Stimulated activated CD4-positive, alpha-beta T cell treated with anti-CD3 and anti-CD28 coated beads, Interleukin-2, amount 100 ng/mL, for 48 hours (primary cell): ENCODE data around the gene OR10A3.

Source experiments
- DNase-seq, 2 donors: peaks; one replicate each; pipeline ENCODE4 v3.0.0-alpha.2; 2020

Gene OR10A3

DNA sequence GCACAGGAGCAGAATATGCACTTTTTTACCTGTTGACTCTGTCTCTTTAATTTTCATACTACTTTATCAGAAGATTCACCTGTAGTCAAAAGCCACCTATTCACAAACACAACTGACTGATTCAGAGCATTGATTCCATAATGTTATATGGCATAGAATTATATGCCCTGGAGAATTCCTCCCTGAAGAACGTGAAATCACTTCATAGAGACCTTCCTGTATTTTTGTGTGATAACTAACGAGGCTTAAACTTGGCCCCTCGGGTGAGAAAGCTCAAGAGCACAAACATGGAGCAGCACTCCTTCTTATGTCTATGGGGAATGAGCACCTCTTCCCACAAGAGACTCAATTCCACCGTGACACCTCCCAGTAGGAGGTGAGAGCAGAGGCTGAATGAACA lies 10.3 kb downstream of the OR10A3 start, which contains the start of gene OR10A6:
Gene OR10A6 (minus strand): TSS at position 101 of the 400 bp plus-strand sequence. CDS start 2,606 bp downstream, outside the sequence.
- DNase-seq, result no peak

DNA sequence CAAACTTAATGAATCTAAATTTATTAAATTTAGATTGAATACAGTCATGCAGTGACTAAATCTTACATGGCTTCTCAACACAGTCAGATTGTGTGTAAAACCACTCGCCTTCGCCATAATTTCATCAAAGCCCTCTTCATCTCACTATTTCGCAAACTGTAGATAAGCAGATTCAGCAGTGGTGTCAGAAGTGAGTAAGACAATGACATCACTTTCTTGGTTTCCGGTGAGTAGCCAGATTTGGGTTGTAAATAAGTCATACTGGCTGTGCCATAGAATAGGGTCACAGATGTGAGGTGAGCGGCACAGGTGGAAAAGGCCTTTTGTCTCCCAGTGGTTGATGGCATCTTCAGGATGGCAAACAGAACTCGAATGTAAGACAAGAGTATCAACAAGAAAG lies 13.9 kb downstream of the OR10A3 start:
- no peak for DNase-seq

DNA sequence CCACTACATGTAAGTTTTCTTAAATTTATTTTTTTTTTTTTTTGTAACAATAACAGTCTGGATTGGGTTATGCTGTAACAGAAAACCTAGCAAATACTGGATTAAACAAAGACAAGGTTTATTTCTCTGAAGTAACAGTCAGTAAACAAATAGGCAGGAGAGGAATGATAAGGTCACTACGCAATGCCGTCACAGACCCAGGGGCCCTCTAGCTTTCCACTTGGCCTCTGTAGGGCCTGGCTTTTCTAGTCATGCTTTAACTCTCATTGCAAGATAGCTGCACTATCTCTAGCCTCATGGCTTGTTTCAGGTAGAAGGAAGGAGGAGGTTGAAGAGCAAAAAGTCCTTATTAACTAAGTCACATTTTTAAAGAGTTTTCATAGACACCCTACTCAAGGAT lies 17.0 kb downstream of the OR10A3 start:
- no peak for DNase-seq

DNA sequence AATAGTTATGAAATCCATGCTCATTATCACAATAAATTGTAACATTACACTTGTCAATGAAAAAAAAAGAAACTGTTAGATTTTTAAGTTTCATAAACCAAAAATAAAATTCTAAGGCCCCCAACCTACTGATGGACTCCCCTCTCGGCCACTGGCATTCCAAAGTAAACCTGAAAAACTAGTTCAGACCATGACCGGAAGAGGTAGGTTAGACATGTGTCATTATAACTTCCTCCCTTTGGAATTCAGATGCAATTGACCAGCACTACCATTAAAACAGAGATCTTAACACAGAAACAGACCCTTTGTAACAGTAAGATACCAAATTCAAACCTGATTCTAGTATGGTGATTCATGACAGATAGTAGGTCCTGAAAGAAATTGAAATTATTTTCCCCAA lies 23.4 kb downstream of the OR10A3 start:
- no peak for DNase-seq

DNA sequence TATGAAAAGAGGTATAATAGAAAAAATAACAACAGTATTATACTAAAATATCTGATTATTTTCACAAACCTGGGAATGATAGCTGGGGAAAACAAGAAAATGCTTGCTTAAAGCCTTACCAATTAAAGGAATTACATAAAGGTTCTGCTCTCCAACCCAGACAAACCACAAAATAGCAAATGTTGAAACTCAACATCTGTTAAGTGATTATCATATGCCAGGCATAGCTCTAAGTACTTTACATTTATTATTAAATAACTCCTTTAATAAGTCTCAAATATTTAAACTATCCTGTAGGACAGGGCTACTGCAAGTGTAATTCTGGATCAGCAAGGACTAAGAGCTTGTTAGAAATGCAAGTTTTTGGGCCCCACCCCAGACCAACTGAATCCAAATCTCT lies 30.5 kb downstream of the OR10A3 start:
- DNase-seq, result no peak

DNA sequence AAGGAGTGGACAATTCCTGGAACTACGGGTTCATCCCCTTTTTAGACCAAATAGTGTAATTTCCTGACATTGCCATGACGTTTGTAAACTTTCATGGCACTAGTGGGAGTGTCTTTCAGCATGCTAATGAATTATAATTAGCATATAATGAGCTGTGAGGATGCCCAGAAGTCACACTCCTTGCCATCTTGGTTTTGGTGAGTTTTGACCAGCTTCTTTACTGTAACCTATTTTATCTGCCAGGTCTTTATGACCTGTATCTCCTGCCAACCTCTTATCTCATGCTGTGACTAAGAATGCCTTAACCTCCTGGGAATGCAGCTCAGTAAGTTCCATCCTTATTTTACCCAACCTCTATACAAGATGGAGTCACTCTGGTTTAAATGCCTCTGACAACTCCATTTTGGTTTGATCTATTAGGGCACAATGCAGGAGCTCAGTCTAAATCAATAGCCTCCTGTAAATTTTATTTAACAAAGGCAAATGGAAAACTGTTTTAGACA lies 31.2 kb downstream of the OR10A3 start:
- DNase-seq, result no peak

DNA sequence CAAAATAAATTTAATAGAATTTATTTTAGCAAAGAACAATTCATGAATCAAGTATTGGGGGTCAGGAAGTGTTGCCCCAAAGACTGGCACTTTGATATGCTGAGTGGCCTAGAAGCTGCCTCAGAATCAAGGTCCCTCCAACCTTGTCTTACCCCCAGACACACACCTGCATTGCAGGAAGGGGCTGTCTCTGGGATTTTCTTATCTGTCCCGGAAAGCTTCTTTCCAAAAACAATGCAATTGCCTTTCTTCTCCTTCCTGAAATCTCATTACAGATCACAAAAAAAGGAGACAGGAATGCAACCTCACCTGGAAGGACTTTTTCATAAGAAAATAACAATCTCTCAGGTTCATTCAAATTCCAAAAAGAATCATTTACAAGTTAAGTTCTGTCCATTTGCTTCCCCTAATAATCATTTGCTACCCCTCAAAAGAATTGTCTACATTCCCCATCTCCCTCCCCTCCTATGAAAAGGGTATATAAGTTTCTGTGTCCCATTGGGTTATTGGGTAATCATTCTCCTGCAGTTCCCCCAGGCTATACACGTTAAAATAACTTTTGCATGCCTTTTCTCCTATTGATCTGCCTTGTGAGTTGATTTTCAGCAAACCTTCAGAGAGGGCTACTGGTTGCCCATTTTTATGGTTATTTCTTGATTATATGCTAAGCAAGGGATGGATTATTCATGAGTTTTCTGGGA lies 31.8 kb downstream of the OR10A3 start:
- DNase-seq, result no peak

DNA sequence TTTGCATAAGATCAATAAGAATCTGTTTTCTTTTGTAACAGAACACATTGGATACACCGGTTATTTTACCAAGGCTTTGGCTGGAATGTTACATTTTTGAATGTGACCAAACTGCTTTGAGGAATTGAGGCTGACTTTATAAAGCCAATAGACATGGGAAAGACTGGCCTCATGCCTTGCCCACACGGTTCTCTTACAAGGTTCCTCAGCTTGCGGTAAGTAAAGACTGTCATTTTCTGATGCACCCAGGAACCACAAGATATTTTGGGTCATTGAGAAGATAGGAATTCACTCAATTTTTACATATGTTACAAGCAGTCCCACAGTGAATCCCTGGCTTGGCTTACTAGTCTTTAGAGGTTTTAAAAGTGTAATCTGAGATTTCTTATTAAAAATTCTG lies 34.4 kb downstream of the OR10A3 start:
- DNase-seq, result no peak

DNA sequence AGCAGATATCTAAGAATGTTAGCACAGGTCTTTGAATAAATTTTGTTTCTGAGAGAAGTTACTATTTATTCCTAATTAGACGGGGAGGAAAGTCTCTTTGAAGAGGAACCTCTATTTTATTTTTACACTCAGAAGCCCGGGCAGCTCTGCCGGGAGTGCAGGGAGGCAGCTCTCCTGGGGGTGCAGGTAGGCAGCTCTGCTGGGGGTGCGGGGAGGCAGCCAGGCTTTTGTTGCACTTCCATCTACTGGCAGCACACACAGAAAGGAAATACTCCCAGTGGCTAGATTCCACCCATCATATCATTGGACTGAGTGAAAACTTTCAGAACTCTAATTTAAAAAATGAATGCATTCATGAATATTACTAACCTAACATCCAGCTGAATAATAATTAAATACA lies 35.0 kb downstream of the OR10A3 start:
- DNase-seq, result no peak

DNA sequence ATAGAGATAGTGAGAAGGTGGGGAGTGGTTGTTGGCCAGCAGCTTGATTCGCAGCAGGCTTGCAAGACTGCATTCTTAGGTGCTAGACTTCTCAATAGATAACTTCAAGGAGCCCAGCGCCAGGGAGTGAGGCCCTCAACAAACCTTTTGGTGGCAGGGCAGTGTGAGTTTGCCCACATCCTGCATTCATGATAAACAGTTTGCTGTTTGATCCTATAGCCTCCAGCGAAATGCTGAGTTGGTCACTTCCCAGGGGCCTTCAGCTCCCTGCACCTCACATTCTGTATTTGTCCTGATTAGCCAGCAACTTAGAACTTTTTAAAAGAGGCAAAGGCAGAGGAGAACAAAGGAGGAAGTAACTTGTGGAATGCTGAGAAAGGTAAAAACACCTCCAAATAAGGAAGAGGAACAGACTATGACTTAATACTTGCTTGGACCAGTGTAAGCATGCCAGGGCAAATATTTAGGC lies 35.5 kb downstream of the OR10A3 start:
- DNase-seq, result no peak

DNA sequence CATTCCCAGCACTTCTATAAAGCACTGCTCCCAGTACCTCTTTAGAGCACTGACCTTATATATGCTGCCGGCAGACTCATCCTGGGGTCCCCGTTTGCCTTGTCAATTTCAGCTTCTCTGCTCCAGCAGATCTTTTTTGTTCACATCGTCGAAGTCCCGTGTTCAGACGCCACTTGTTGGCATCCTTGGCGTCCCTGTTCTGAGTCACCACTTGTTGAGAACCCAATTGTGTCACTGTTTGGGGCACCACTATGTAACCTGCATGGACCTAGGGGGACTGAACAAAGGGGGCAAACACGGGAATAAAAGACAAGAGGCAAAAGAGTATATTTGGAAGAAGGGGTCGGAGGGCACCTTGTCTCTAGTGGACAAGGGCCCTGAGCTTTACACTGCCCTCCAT lies 36.0 kb downstream of the OR10A3 start:
- no peak for DNase-seq

DNA sequence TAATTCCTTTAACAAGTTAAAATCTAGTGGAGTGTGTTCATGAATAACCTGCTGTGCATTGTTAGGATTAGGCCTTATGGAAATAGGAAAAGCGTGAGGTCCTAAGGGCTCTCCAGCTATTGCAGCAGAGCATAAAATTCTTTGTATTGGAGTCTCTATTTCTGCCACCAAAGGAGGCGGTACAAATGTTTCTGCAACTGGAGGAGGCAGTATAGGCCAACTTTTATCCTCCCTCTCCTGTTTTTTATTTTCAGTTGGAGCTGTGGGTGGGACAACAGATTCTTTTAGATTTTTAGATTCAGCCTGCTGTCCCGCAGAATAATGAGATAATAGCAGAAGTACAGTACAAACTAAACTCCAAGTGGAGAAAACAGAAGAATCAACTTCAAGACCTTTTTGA lies 36.6 kb downstream of the OR10A3 start:
- DNase-seq, result no peak

DNA sequence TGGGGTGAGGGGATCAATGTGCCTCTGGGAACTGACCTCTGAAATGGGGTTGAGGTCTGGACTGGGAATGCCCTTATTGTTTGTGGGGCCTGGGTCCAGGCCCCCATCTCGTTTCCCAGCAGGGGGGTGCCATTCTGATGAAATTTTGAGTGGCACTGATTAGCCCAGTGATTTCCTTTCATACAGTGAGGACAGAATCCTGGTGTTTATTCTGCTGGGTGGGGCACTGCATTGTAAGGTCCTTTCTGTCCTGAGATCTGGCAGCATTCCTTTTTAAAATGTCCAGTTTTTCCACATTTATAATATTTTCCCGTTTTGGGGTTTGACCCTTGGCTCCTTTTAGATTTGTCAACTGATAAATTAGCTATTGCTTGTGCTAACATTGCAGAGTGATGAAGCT lies 37.6 kb downstream of the OR10A3 start:
- DNase-seq, result no peak

DNA sequence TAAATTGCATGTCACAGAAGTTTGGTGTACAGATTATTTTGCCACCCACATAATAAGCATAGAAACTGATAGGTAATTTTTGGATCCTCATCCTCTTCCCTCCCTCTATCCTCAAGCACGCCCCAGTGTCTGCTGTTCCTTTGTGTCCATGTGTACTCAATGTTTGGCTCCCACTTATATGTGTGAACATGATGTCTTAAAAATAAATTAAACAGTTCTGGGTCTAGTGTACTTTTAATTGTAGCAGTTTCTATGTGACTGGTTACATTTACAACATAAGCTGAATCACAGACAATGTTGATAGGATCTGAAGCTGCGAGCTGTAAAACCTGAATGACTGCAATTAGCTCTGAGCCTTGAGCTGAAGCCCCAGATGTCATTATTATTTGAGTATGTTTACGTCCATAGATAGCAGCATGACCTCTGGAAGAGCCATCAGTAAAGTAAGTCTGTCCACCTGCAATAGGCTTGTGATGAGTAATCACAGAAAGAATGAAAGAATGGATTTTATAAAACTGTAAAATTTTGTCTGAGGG lies 40.1 kb downstream of the OR10A3 start:
- no peak for DNase-seq

DNA sequence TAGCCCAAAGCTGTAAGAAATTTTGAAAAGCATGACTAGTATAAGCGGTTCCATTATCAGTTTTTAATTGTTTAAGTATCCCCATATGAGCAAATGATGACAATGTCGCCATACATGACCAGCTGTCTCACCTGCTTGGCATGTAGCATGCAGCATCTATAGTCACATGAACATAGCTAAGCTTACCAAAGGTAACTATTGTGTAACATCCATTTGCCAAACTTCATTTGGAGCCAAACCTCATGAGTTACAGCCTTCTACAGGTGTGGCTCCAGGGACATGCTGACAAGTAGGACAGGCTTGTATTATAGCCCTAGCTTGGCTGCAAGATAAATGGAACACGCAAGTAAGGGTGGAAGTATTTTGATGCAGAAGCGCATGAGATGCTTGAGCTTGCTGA lies 40.8 kb downstream of the OR10A3 start:
- DNase-seq, result no peak

DNA sequence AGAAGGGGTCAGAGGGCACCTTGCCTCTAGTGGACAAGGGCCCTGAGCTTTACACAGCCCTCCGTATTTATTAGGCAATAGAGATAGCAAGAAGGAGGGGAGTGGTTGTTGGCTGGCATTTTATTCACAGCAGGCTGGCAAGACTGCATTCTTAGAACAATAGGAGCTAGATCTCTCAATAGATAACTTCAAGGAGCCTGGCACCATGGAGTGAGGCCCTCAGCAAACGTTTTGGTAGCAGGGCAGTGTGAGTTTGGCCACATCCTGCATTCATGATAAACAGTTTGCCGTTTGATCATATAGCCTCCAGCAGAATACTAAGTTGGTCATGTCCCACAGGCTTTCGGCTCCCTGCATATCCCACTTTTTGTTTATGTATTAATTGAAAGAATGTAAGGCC lies 42.1 kb downstream of the OR10A3 start:
- DNase-seq, result no peak

DNA sequence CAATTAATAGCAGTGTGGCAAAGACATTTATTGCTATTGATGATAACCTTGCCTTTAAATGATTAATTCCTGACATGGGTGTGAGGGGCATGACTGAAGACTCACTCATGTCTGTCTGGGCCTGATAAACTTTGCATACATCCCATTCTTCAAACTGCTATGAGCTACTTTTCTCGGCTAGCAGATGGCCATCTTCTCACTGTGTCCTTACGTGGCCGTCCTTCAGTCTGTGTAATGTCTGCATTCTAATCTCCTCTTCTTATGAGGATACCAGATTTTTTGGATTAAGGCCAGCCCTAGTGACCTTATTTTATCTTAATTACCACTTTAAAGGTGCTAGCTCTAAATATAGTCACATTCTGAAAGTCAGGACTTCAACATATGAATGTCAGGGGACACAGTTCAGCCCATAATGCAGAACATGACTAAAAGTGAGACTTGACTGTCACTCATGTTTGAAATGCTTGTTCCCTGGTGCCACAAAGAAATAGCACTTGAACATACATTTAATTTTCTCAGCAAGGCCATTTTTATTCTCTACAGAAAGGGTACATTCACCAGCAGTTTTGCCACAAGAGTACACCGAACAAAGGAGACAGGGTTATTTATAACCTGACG lies 42.7 kb downstream of the OR10A3 start:
- no peak for DNase-seq

DNA sequence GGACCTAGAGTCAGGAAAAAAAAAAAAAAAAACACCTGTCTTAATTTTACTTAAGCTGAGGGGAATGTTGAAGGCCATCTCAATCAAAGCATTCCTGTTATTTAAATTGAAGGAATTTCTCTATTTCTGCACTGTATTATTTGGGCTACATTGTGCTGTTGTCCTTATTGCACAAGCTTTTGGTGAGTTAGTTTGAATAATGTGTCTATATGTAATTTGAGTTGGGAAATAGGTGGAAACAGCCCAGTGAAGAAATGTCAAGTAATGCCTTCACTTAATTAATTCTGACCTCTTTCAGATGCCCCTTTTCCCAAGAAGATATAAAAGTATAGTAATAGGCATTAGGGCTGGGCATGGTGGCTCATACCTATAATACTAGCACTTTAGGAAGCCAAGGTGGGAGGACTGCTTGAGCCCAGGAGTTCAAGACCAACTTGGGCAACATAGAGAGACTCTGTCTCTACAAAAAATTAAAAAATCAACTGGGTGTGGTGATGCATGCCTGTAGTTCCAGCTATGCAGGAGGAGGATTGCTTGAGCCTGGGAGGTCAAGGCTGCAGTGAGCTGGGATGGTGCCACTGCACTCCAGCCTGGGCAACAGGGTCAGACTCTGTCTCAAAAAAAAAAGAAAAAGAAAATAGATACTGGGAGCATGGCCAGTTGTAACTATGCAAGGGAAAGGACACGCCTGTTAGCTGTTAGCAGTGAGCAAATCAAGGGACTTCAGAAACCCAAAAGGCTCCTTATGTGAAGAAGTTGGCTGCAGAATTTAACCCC lies 45.3 kb downstream of the OR10A3 start:
- DNase-seq, result no peak

DNA sequence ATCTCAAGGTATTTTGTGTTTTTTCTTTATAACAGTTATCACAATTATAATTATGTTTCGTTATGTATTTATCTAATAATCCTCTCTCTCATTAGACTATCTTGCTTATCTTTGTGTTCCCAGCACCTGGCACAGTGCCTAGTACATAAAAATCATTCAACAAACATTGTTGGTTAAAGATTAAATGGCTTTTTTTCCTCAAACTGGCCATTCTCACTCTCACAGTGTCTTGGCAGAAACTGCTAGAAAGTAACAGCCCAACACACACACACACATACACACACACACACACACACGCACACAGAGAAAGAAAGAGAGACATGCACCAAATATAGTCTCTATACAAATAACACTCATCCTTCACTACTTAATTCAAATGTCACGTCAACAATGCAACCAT lies 47.3 kb downstream of the OR10A3 start:
- no peak for DNase-seq

DNA sequence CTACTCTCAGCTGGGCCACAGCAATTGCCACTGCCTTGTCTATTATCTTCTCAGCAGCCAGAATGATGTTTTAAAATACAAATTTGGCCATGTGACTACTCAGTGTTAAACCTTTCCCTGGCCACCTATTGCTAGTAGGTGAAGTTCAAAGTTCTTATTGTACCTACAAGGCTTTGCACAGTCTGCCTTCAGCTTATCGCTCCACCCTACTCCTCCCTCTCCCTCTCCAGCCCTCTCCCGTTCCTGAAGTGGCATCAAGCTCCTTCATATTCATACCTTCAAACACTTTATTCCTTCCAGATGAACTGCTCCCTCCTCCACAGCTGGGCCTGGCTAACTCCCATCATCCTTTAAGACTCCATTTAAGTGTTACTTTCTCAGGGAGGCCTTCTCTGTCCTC lies 47.7 kb downstream of the OR10A3 start:
- no peak for DNase-seq

DNA sequence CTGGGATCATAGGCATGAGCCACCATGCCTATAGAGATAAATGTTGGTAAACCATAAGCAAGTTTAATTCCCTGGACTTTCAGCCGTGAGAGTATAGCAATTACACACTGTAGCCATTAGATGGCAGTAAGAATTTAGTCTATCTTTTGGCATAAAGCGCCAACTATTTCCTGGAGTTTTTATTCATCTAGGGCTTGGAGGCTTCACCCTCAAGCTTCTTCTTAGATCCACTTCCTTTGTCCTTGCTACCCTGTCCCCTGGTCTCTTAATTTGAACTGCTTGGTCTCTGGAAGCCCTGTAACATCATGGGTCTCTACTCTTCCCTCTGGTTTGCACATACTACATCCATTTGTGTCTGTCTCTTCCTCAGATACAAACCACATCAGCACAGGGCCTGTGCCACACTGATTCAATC lies 48.7 kb downstream of the OR10A3 start:
- DNase-seq, result no peak

DNA sequence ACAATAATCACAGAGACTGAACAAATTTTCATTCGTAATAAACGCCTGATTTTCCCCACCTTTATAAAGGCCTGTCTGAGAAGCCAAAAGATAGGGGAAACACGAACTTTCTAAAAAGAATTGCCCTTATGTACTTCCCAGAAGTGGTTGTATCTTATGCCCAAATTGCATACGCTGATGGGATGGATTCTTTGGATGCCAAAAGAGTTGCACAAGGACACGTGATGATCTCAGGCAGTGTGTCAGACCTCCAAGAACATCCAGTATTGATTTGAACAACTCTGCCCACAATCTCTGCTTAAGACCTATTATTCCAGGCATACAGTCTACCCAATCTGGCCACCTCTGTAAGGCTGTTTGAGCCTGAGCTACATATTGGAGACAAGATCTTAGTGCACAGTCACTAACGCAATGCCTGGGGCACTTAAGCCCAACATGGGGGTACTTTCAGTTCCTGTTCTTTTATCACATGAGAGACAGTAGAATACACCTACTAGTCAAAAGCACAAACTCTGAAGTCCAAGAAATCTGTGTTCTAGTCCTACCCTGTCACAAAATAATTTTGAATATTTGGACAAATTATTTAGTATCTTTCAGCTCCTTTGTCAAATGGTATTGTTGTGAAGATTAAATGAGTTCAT lies 49.3 kb downstream of the OR10A3 start:
- DNase-seq, result no peak
